HG03469 (cell line): ENCODE measurements around the gene IRF1.
"Not testable (repeated sequence)": the region's sequence is repeated elsewhere in the genome, so short reads cannot be mapped to it uniquely, and the experiment has no call there.

Experiments
- ATAC-seq: cut with Tn5 transposase; IDR thresholded peaks from one replicate; pipeline ENCODE4 v1.9.1; 2021; ENCODE audit warnings: mild to moderate bottlenecking, moderate library complexity, moderate number of reproducible peaks; ENCODE audit not compliant: unreplicated experiment

The IRF1 gene

GRCh38 chr5:132445640-132445923 is 45.0 kb downstream of the IRF1 start:
- no peak for ATAC-seq

GRCh38 chr5:132444841-132445639 is 45.5 kb downstream of the IRF1 start:
- no peak for ATAC-seq

- no peak for ATAC-seq
These were observed 46.5 kb downstream of the IRF1 start for GRCh38 chr5:132444061-132444460.

GRCh38 chr5:132439521-132440089 is 51.0 kb downstream of the IRF1 start:
- no peak for ATAC-seq

- ATAC-seq = no peak
These were observed 51.7 kb downstream of the IRF1 start for GRCh38 chr5:132438917-132439316.

- not testable (repeated sequence) for ATAC-seq
These were observed 52.3 kb downstream of the IRF1 start for GRCh38 chr5:132438267-132438645.

GRCh38 chr5:132437604-132438266 is 52.8 kb downstream of the IRF1 start:
- ATAC-seq = peak; percentile 68

GRCh38 chr5:132436936-132437335 is 53.6 kb downstream of the IRF1 start:
- ATAC-seq = no peak

GRCh38 chr5:132435886-132436285 is 54.7 kb downstream of the IRF1 start:
- ATAC-seq = no peak

GRCh38 chr5:132435447-132435846 is 55.1 kb downstream of the IRF1 start:
- ATAC-seq = no peak

GRCh38 chr5:132434416-132435286 is 55.9 kb downstream of the IRF1 start:
- no peak for ATAC-seq

- ATAC-seq = no peak
These were observed 57.4 kb downstream of the IRF1 start for GRCh38 chr5:132433141-132433540.

- no peak for ATAC-seq
These were observed 58.9 kb downstream of the IRF1 start for GRCh38 chr5:132431632-132432031.
